ENCODE measurements around the gene UMOD. TPM values are rescaled to one million over a fixed set of nuclear protein-coding genes. Genes with fewer than 3 reads are reported as not detected.

UMOD gene
- polyA plus RNA-seq, 2 donors, result not detected

DNA sequence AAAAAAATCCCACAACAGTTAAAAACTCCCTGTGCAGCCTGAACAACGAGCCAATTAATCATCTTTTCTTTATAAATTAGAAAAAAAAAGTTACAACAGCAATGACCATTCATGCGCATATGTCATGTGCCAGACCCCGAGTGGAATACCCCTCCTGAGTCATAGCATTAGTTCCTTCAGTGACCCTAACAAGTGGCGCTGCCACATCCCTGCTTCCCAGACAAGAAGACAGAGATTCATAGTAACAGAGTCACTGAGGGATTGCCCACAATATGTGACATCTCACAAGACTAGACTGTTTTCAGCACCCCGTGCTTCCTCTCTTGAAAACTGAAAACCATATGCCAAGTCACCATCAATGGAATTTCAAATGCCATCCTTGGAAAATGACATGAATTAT lies 7.9 kb downstream of the UMOD start:
- Histone ChIP-seq H3K27me3 (ENCODE audit: control insufficient read depth in 1 of 2, insufficient read depth in 2 of 2, low read length in 2 of 2) (no peaks in the 10 kb centered on the region), H3K27ac (ENCODE audit: low read depth in 2 of 2, low read length in 1 of 2) (no peak overlapping the region), H3K4me3 (ENCODE audit: low read depth in 1 of 2, low read length in 2 of 2) (no peak overlapping the region), H3K36me3 (ENCODE audit: control insufficient read depth in 2 of 2, insufficient read depth in 2 of 2, low read length in 1 of 2) (no peaks in the 10 kb centered on the region), H3K9me3 (ENCODE audit: control insufficient read depth in 2 of 2, insufficient read depth in 1 of 2, low read depth in 1 of 2, low read length in 1 of 2) (no peaks in the 10 kb centered on the region), H3K4me1 (ENCODE audit: control insufficient read depth in 2 of 2, insufficient read depth in 2 of 2, low read length in 1 of 2) (peaks cover 0 to 6% of the 10 kb centered on the region in 2 donors)
- WGBS, 2 donors, result 63 to 70% methylated on average over 5 of the region's 5 CpGs

DNA sequence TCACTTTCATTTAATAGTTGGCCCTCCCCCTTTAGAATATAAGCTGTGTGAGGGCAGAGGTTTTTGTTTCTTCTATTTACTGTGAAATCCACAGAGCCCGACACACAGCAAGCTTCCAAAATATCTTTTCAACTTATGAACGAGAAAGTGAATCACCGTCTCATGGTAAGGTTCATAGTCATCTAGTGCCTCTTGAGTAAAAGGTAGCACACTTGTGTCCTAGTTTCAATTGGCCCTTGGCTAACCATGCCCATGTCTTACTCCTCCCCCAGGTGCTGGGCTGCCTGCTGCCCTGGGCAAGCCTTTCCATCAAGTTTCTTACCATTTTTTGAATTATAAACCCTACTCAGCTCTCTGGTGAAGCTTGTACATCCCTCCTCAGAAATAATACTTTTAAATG lies 12.8 kb downstream of the UMOD start:
- H3K4me3 ChIP-seq (ENCODE audit: low read depth in 1 of 2, low read length in 2 of 2), result no peak overlapping the region
- no peaks in the 10 kb centered on the region for H3K27me3 ChIP-seq (ENCODE audit: control insufficient read depth in 1 of 2, insufficient read depth in 2 of 2, low read length in 2 of 2)
- 81 to 88% methylated on average over 3 of the region's 3 CpGs for WGBS, 2 donors
- no peaks in the 10 kb centered on the region for H3K36me3 ChIP-seq (ENCODE audit: control insufficient read depth in 2 of 2, insufficient read depth in 2 of 2, low read length in 1 of 2)
- no peaks in the 10 kb centered on the region for H3K9me3 ChIP-seq (ENCODE audit: control insufficient read depth in 2 of 2, insufficient read depth in 1 of 2, low read depth in 1 of 2, low read length in 1 of 2)
- H3K27ac ChIP-seq (ENCODE audit: low read depth in 2 of 2, low read length in 1 of 2), result no peak overlapping the region
- no peaks in the 10 kb centered on the region for H3K4me1 ChIP-seq (ENCODE audit: control insufficient read depth in 2 of 2, insufficient read depth in 2 of 2, low read length in 1 of 2)

DNA sequence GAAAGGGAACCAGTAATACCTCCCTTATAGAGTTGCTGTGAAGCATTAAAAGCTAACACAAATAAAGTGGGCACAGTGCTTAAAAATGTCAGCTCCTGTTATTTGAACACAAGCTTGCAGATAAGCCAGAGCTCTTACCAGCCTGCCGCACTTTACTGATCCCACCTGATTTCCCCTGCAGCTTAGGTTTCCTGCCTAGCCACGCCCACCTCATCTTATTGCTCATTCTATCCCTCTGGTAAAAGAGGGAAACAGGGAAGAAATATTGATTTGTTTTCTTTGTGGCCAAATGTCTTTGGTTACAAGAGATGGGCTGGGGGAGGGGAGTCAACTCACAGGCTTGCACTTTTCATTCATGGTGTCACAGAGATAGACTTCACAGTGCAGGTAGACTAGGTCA lies 15.6 kb downstream of the UMOD start:
- Histone ChIP-seq H3K27ac (ENCODE audit: low read depth in 2 of 2, low read length in 1 of 2) (no peak overlapping the region), H3K36me3 (ENCODE audit: control insufficient read depth in 2 of 2, insufficient read depth in 2 of 2, low read length in 1 of 2) (no peaks in the 10 kb centered on the region)
- 50 to 58% methylated on average over 2 of the region's 2 CpGs for WGBS, 2 donors

DNA sequence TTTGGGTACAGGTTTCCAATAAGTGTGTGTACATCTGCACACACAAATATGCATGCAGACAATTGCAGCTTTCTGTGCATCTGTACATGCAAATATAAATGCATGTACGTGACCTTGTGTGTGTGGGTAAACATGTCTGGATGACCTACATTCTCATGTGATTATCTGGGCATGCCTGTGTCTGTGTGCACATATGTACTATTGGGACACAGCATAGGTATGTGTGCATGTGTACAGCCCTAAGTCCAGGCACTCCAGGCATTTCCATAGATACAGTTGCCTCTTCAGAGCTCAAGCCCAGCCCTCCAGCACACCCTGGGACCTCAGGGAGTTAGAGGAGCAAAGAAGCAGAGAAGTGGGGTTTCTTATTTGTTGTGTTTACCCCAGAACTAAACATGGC lies 18.1 kb downstream of the UMOD start:
- no peaks in the 10 kb centered on the region for H3K27me3 ChIP-seq (ENCODE audit: control insufficient read depth in 1 of 2, insufficient read depth in 2 of 2, low read length in 2 of 2)
- no peak overlapping the region for H3K27ac ChIP-seq (ENCODE audit: low read depth in 2 of 2, low read length in 1 of 2)
- H3K9me3 ChIP-seq (ENCODE audit: control insufficient read depth in 2 of 2, insufficient read depth in 1 of 2, low read depth in 1 of 2, low read length in 1 of 2), result no peaks in the 10 kb centered on the region
- H3K4me1 ChIP-seq (ENCODE audit: control insufficient read depth in 2 of 2, insufficient read depth in 2 of 2, low read length in 1 of 2), result no peaks in the 10 kb centered on the region
- 59 to 66% methylated on average over 1 of the region's 1 CpG for WGBS, 2 donors
- H3K4me3 ChIP-seq (ENCODE audit: low read depth in 1 of 2, low read length in 2 of 2), result no peak overlapping the region
- H3K36me3 ChIP-seq (ENCODE audit: control insufficient read depth in 2 of 2, insufficient read depth in 2 of 2, low read length in 1 of 2), result no peaks in the 10 kb centered on the region

More for the DNA sequence above, 15.6 kb downstream of the UMOD start:
- no peaks in the 10 kb centered on the region for H3K4me1 ChIP-seq (ENCODE audit: control insufficient read depth in 2 of 2, insufficient read depth in 2 of 2, low read length in 1 of 2)
- no peak overlapping the region for H3K4me3 ChIP-seq (ENCODE audit: low read depth in 1 of 2, low read length in 2 of 2)
- H3K27me3 ChIP-seq (ENCODE audit: control insufficient read depth in 1 of 2, insufficient read depth in 2 of 2, low read length in 2 of 2), result no peaks in the 10 kb centered on the region
- no peaks in the 10 kb centered on the region for H3K9me3 ChIP-seq (ENCODE audit: control insufficient read depth in 2 of 2, insufficient read depth in 1 of 2, low read depth in 1 of 2, low read length in 1 of 2)

DNA sequence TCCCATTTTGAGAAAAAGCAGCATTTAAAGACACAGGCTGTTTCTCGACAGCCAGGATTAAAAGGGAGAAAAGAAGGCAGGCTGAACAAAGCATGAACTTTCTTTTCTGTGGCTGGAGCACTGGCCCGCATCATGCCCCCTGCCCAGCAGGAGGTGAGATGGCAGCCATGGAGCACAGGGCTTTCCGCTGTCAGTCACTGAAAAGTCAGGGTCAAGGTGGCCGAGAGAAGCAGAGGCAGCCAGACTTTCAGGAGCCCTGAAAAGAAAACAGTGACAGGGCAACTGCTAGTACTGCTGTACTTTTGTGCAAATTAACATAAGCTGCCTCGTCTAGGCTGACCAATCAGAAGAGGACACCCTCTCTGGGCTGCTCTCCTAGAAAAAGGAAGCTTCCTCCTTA lies 19.4 kb downstream of the UMOD start:
- Histone ChIP-seq H3K36me3 (ENCODE audit: control insufficient read depth in 2 of 2, insufficient read depth in 2 of 2, low read length in 1 of 2) (no peaks in the 10 kb centered on the region), H3K9me3 (ENCODE audit: control insufficient read depth in 2 of 2, insufficient read depth in 1 of 2, low read depth in 1 of 2, low read length in 1 of 2) (no peaks in the 10 kb centered on the region), H3K4me1 (ENCODE audit: control insufficient read depth in 2 of 2, insufficient read depth in 2 of 2, low read length in 1 of 2) (no peaks in the 10 kb centered on the region), H3K4me3 (ENCODE audit: low read depth in 1 of 2, low read length in 2 of 2) (no peak overlapping the region), H3K27ac (ENCODE audit: low read depth in 2 of 2, low read length in 1 of 2) (no peak overlapping the region), H3K27me3 (ENCODE audit: control insufficient read depth in 1 of 2, insufficient read depth in 2 of 2, low read length in 2 of 2) (no peaks in the 10 kb centered on the region)
- 52 to 60% methylated on average over 5 of the region's 5 CpGs for WGBS, 2 donors

DNA sequence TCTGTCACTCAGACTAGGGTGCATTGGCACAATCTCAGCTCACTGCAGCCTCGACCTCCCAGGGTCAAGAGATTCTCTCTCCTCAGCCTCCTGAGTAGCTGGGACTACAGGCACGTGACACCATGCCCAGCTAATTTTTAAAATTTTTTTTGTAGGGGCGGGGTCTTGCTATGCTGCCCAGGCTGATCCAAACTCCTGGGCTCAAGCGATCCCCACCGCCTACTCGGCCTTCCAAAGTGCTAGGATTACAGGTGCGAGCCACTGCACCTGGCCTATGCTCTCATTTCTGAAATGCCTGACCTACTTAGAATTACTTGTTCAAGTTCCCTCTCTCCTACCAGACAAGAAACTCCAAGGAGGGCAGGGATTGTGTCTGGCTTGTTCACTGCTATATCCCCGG lies 20.1 kb downstream of the UMOD start:
- Histone ChIP-seq H3K9me3 (ENCODE audit: control insufficient read depth in 2 of 2, insufficient read depth in 1 of 2, low read depth in 1 of 2, low read length in 1 of 2) (no peaks in the 10 kb centered on the region), H3K27me3 (ENCODE audit: control insufficient read depth in 1 of 2, insufficient read depth in 2 of 2, low read length in 2 of 2) (no peaks in the 10 kb centered on the region), H3K4me3 (ENCODE audit: low read depth in 1 of 2, low read length in 2 of 2) (no peak overlapping the region), H3K4me1 (ENCODE audit: control insufficient read depth in 2 of 2, insufficient read depth in 2 of 2, low read length in 1 of 2) (no peaks in the 10 kb centered on the region), H3K27ac (ENCODE audit: low read depth in 2 of 2, low read length in 1 of 2) (no peak overlapping the region), H3K36me3 (ENCODE audit: control insufficient read depth in 2 of 2, insufficient read depth in 2 of 2, low read length in 1 of 2) (no peaks in the 10 kb centered on the region)
- 81 to 84% methylated on average over 8 of the region's 8 CpGs for WGBS, 2 donors

DNA sequence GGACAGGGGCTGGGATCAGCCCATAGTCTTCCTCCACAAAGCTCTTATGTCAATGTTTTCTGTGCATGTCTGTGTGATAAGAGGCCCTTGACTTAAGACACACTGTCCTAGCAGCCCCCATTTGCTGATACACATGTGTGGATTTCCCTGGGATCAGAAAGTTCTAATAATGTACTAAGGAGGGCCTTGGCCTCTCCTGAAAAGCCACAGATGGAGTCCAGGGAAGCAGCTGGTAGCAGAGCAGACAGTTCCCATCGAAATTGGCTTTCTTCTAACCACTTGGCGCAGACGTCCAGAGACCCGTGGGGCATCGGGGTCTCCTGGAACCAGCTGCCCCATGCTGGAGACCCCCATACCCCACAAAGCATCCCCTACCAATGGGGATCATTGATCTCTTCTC lies 20.9 kb downstream of the UMOD start:
- Histone ChIP-seq H3K27ac (ENCODE audit: low read depth in 2 of 2, low read length in 1 of 2) (no peak overlapping the region), H3K4me3 (ENCODE audit: low read depth in 1 of 2, low read length in 2 of 2) (no peak overlapping the region), H3K9me3 (ENCODE audit: control insufficient read depth in 2 of 2, insufficient read depth in 1 of 2, low read depth in 1 of 2, low read length in 1 of 2) (no peaks in the 10 kb centered on the region), H3K4me1 (ENCODE audit: control insufficient read depth in 2 of 2, insufficient read depth in 2 of 2, low read length in 1 of 2) (no peaks in the 10 kb centered on the region), H3K36me3 (ENCODE audit: control insufficient read depth in 2 of 2, insufficient read depth in 2 of 2, low read length in 1 of 2) (no peaks in the 10 kb centered on the region), H3K27me3 (ENCODE audit: control insufficient read depth in 1 of 2, insufficient read depth in 2 of 2, low read length in 2 of 2) (no peaks in the 10 kb centered on the region)
- 77 to 79% methylated on average over 5 of the region's 5 CpGs for WGBS, 2 donors

DNA sequence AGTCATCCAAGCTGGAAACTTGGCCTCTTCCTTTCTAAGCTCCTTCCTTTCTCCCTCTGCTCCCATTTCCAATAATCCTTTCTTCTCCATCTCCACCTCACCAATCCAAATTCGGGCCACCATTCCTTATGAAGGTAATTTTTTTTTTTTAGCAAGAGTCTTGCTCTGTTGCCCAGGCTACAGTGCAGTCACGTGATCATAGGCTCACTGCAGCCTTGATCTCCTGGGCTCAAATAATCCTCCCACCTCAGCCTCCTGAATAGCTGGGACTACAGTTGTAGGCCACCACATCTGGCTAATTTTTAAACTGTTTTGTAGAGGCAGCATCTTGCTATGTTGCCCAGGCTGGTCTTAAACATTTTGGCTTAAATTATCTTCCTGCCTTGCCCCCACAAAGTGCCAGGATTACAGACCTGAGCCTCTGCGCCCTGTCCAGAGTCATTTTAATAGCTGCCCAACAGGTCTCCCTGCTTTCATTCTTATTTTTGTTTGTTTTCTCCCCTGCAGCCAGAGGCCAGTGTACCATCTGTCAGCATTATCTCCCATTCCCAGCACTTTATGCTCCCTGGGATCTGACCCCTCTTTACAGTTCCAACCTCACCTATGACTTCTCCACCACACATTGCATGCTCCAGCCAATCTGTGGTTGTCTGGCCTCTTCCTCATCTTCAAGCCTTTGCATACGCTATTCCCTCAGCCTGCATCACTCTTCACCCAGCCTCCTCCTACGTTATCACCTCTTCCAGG lies 22.9 kb downstream of the UMOD start:
- no peak overlapping the region for H3K27ac ChIP-seq (ENCODE audit: low read depth in 2 of 2, low read length in 1 of 2)
- H3K4me3 ChIP-seq (ENCODE audit: low read depth in 1 of 2, low read length in 2 of 2), result no peak overlapping the region
- H3K36me3 ChIP-seq (ENCODE audit: control insufficient read depth in 2 of 2, insufficient read depth in 2 of 2, low read length in 1 of 2), result no peaks in the 10 kb centered on the region
- H3K9me3 ChIP-seq (ENCODE audit: control insufficient read depth in 2 of 2, insufficient read depth in 1 of 2, low read depth in 1 of 2, low read length in 1 of 2), result no peaks in the 10 kb centered on the region
- H3K4me1 ChIP-seq (ENCODE audit: control insufficient read depth in 2 of 2, insufficient read depth in 2 of 2, low read length in 1 of 2), result no peaks in the 10 kb centered on the region
- no peaks in the 10 kb centered on the region for H3K27me3 ChIP-seq (ENCODE audit: control insufficient read depth in 1 of 2, insufficient read depth in 2 of 2, low read length in 2 of 2)
- 71% methylated on average over 5 of the region's 5 CpGs for WGBS, 2 donors

DNA sequence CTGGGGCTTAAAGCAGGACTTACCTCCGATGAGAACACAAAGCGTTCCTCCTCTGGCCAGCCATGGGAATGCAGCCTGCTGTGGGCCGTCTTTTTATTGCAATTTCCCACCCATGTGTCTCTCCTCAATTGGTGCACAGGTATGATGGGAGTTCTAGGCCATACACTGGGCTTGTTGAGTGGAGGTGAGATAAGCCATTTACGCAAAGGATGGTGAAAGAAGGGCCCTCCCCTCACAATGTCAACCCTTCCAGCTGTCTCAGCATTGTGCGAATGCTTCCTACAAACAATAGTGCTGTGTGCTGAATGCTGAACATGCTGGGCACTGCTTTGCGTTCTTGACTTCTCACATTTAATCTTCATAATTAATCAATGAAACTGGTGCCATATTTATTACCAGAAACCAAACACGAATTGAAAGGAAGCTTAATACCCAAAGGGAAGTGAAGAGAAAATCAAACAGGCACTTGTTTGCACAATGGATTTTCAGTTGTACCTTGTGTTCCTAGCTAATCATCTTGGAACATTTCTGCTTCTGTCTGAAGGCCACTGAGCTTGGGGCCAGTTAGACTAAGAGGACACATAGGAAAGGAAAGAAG lies 25.0 kb downstream of the UMOD start, which contains the start of gene GP2:
Gene GP2, minus strand, starts transcription at position 70 of the 598 bp plus-strand sequence. CDS start 1,082 bp downstream, outside the sequence.
- Histone ChIP-seq H3K36me3 (ENCODE audit: control insufficient read depth in 2 of 2, insufficient read depth in 2 of 2, low read length in 1 of 2) (no peaks in the 10 kb centered on the region), H3K9me3 (ENCODE audit: control insufficient read depth in 2 of 2, insufficient read depth in 1 of 2, low read depth in 1 of 2, low read length in 1 of 2) (no peaks in the 10 kb centered on the region), H3K4me3 (ENCODE audit: low read depth in 1 of 2, low read length in 2 of 2) (no peak within 1 kb of the TSS), H3K27me3 (ENCODE audit: control insufficient read depth in 1 of 2, insufficient read depth in 2 of 2, low read length in 2 of 2) (no peaks in the 10 kb centered on the region), H3K4me1 (ENCODE audit: control insufficient read depth in 2 of 2, insufficient read depth in 2 of 2, low read length in 1 of 2) (no peaks in the 10 kb centered on the region), H3K27ac (ENCODE audit: low read depth in 2 of 2, low read length in 1 of 2) (no peak within 1 kb of the TSS)
- WGBS, 2 donors, result 55 to 56% methylated on average over 7 of the region's 7 CpGs

DNA sequence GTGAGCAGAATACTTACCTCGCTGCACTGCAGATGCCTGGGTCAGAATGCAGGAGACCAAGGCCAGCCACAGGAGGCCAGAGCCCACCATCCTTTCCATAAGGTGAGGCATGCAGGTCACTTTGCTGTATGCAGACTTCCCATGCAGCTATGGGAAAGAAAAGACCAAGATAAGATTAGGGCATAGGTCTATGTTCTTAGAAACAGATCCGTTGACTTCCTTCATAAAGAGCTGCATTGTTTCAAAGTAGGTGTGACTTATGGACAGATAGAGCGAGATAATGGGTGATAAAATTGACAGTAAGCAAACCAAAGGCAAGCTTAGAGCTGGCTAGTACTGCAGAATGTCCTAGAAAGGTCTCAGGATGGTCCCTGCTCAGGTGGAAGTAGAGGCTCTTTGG lies 26.2 kb downstream of the UMOD start:
- Histone ChIP-seq H3K4me1 (ENCODE audit: control insufficient read depth in 2 of 2, insufficient read depth in 2 of 2, low read length in 1 of 2) (no peaks in the 10 kb centered on the region), H3K9me3 (ENCODE audit: control insufficient read depth in 2 of 2, insufficient read depth in 1 of 2, low read depth in 1 of 2, low read length in 1 of 2) (no peaks in the 10 kb centered on the region), H3K36me3 (ENCODE audit: control insufficient read depth in 2 of 2, insufficient read depth in 2 of 2, low read length in 1 of 2) (no peaks in the 10 kb centered on the region), H3K4me3 (ENCODE audit: low read depth in 1 of 2, low read length in 2 of 2) (no peak overlapping the region), H3K27me3 (ENCODE audit: control insufficient read depth in 1 of 2, insufficient read depth in 2 of 2, low read length in 2 of 2) (no peaks in the 10 kb centered on the region), H3K27ac (ENCODE audit: low read depth in 2 of 2, low read length in 1 of 2) (no peak overlapping the region)
- WGBS, 2 donors, result 49 to 52% methylated on average over 3 of the region's 3 CpGs
